HG02852 (cell line): ENCODE measurements around the gene CTDNEP1.

Source experiments
- ATAC-seq: cut with Tn5 transposase; IDR thresholded peaks from one replicate; pipeline ENCODE4 v1.9.1; 2021; ENCODE audit warnings: mild to moderate bottlenecking, moderate library complexity; ENCODE audit not compliant: unreplicated experiment

Gene CTDNEP1

DNA sequence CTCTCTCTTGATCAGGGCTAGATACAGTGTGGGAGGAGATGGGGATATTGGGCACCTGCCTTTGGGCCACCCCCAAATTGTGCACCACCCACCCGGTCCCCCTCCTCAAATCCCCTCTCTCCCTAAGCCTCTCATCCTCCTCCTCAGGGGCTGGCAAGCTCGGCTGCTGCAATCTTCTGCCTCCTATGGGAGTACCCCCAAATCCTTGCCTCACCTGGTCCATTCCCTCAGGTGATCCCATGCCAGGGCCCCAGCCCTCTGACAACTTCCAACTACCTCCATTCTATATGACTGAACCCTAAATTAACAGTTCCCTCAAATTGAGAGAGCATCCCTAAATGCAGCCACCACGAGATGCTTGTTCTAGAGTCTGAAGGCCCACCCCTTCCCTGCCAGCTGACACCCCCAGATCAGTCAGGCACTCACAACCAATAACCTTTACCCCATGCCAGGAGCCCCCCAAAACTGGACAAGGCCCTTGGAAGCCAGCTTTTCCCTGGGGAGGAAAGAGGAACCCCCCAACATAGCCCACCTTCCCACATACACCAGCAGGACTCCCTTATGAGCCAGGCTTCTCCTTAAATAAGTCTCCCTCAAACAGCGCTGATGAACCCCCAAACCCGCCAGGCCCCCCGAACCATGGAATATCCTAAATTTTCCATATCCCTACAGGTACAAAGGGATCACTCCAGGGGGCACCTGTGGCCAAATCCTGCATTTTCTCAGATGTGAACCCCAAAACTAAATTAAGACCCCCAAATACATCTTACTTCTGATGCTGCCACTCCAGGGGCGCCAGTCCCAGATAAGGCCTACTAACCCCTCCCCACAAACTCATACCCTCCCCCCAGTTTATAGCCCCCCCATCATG, 35.1 kb downstream of the CTDNEP1 start:
- ATAC-seq, result no peak

DNA sequence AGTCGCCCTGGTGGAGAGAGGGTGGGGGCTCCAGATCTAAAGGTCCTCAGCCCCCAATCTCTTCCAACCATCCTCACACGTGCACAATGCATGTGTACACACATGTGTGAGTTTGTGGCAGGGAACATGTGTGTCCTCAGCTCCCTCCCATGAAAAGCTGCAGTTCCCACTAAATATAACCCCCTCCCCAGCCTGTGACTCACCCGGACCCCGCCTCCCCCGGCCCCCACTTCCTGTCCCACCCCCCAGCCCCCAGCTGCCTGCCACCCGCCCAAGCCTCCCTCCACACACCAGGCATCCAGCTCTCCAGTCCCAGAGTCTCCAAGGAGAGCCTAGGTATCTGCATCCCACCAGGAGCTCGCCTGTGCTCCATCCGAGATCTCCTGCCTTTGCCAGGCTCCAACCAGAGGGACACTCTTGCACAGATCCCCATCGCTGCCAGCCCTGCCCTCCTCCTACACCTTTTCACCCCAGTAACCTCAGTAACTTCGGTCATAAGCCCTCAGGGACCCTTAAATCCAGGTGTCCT, 35.8 kb downstream of the CTDNEP1 start:
- ATAC-seq, result no peak

GRCh38 chr17:7215136-7215638, 36.3 kb downstream of the CTDNEP1 start:
- ATAC-seq, result no peak

DNA sequence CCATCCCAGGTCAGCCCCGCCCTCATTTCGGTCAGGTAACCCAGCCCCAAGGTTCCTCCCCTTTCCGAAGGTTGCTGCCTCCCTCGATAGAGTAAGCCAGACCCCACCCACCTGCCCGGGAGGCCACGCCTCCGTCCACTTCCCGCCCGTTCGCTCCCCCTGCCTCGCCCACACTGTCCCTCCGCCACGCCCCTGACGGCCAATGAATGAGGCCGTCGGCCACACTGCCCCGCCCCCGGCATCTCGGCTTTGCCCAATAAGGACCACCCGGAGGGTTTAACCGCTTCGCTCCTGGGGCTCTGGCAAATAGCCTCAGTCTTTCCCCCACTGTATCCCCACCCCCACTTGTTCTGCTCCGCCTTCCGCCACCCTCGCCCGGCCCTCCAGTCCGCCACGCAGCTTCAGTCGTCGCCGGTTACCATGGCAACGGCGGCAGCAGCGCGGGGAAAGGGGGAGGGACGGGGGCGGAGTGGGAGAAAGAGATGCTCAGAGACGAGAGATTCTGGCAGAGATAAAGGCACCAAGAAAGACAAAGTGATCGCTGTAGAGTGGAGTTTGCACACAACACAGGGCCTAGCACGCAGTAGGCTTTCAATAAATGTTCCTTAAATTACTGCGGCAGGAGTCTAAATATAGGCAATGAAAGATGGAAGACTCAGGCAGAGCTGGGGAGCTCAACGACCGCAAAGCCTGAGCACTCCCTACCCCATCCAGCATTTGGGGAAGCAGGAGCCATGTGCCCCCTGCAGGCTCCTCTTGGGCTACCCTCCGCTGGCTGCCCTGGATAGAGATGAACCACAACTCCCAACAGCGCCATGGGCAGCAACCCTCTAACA, 37.0 kb downstream of the CTDNEP1 start:
- ATAC-seq, result peak; percentile 73

GRCh38 chr17:7213895-7214299, 37.6 kb downstream of the CTDNEP1 start:
- ATAC-seq, result no peak

- ATAC-seq, result no peak
These were observed 39.9 kb downstream of the CTDNEP1 start for GRCh38 chr17:7211491-7212273.

DNA sequence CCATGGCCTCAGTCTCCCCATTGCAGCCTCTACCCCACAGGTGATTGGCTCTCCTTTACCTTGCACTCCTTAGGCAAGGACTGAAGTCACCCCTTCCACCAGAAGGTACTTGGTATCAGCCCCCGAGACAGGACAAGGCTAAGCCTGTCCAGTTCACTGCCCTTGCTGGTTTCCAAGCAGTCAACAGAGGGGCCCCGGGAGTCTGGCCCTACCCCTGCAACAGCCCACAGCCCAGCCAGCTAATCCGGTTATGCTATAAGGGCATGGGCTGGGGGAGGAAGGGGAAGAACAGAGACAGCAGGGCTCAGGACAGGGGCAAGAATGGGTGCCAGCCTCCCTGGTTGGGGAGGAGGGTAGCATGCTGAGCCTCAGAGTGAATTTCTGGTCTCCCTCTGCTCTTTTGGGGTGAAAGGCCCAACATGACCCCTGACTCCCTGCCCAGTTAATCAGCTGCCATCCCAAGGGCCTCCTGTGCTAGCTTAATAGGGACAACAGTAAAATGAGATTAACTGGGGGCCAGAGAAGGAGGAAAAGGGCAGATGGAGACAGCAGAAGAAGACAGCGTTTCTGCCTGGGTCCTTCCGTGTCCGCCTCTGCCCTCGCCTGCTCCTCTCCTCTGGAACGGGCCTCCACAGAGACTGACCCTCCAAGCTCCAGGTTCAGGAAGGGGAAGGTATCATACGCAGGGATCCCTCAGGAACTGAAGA, 42.6 kb downstream of the CTDNEP1 start:
- no peak for ATAC-seq

DNA sequence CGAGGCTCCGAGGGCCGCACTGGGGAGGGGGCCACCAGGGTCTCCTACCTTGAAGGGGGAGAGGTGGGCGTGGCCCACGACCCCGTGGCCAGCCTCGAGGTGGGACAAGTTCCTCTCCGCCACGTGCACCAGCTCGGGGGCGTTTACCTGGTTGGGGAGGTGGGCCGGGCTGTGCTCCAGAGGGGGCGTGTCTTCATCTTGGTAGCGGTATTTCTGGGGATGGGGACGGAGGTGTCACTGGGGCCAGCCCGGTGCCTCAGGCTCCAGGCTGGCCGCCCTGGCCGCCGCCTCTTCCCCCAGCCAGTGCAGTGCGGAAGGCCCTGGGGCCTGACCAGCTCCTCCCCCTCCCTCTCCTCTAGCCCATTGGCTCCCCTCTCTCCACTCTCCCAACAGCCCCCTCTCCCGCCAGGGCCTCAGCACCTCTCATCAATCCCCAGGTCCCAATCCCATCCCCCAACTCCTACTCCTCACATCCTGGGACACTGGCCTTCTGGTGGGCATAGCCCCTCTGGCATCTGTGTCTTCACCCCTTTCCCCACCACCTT, 43.4 kb downstream of the CTDNEP1 start:
- no peak for ATAC-seq

GRCh38 chr17:7207120-7208001, 44.2 kb downstream of the CTDNEP1 start:
- ATAC-seq, result no peak

GRCh38 chr17:7205561-7205960, 46.0 kb downstream of the CTDNEP1 start:
- no peak for ATAC-seq

DNA sequence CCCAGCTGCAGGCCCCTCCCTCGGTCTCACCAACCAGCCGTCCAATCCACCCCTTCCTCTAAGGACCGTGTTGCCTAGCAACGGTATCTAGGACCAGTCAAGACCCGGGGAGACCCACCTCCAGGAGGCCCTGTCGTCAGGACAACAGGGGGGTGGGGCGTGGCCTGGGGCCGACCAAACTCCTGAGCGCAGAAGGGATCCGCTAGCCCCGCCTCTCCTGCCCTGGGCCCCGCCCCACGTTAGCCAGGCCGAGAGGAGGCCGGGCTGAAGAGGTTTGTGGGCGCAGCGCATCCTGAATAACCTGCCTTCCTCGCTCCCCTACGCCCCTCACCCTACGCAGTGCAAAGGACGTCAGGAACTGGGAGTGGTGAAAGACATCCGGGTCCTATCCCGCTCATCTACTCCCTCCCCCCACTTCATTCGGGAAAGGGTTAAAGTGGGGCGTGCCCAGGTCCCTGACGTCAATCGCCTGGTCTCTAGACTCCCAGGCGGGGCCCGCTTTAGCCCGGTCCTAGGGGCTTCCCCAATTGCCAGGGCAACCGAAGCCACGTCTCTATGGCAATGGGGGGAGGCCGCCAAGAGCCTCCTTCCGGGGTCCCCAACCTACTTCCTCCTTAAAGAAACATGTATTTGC, 46.6 kb downstream of the CTDNEP1 start:
- peak; percentile 76 for ATAC-seq

- ATAC-seq, result no peak
These were observed 47.2 kb downstream of the CTDNEP1 start for GRCh38 chr17:7204336-7204735.

DNA sequence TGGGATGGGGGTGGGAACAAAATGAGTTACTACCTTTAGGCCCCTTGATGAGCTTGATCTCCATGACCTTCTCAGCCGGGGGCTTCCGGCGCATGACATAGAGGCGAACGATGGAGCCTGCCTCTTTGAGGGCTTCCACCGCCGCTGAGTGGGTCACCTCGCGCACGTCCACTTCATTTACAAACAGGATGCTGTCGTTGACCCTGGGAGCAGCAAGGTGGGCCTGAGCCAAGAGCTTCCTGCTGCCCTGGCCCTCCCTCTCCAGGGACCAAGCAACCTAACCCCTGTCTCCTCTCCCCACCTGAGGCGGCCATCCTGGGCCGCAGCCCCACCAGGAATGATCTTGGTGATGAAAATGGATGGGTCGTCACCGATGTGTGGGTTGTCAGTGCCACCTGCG, 48.1 kb downstream of the CTDNEP1 start:
- ATAC-seq, result no peak

DNA sequence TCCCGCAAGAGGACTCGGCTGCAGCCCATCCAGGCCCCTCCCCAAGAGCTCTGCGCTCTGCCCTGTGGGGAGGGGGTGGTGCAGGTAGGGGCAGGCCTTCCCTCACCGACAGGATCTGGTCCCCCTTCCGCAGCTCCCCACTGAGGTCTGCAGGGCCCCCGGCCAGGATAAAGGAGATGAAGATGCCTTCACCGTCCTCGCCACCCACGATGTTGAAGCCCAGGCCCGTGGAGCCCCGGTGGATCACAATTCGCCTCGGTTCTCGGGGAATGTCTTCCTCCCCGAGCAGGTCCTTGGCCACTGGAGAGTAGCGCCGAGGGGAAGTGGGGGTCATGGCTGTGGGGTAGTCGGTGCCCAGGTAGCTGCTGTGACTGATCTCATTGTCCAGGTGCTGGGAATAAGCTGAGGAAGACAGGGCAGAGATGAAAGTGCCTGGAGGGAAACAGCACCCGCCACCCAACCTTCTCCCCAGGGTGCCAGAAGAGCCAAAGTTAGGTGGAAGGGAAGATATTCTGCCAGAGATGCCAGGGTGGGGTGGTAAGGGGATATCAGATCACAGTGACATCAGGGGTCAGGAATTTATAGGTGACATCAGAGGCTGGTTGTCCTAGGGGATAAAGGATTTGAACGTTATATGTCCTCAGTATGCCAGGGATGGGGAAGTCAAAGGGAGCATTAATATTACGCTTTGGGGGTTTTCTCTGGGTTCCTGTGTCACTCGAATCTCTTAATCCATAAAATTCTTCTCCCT, 54.7 kb downstream of the CTDNEP1 start:
- no peak for ATAC-seq

GRCh38 chr17:7195971-7196370, 55.6 kb downstream of the CTDNEP1 start:
- ATAC-seq, result no peak
